SKM-1 treated with dmso at 0.1 percent for 144 hours (cell line): ENCODE data around the gene LIMCH1.
"Not testable (repeated sequence)": the region's sequence is repeated elsewhere in the genome, so short reads cannot be mapped to it uniquely, and the experiment has no call there.

Source experiments
- DNase-seq: peaks from one replicate; lab custom pipeline; 2025; ENCODE audit not compliant: unreplicated experiment; lab: John Stamatoyannopoulos, UW

The LIMCH1 gene

DNA sequence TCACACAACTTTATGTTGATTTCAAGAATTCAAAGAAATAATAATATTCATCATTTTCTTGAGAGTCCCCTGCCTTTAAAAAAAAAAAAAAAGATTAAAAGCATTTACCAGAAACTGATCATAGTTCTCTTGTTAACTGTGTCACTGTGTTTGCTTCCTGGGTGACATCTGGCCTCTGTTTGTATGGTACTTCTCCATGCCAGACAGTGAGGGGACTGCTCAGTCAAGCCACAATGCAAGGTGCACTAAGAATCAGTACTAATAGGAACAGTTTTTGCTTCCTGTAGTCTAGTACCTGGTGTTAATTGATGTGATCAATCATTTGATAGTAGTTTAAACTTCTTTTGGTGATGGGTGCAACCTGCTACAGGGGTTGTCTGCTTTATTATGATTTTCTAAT lies 133.0 kb downstream of the LIMCH1 start:
- no peak for DNase-seq

DNA sequence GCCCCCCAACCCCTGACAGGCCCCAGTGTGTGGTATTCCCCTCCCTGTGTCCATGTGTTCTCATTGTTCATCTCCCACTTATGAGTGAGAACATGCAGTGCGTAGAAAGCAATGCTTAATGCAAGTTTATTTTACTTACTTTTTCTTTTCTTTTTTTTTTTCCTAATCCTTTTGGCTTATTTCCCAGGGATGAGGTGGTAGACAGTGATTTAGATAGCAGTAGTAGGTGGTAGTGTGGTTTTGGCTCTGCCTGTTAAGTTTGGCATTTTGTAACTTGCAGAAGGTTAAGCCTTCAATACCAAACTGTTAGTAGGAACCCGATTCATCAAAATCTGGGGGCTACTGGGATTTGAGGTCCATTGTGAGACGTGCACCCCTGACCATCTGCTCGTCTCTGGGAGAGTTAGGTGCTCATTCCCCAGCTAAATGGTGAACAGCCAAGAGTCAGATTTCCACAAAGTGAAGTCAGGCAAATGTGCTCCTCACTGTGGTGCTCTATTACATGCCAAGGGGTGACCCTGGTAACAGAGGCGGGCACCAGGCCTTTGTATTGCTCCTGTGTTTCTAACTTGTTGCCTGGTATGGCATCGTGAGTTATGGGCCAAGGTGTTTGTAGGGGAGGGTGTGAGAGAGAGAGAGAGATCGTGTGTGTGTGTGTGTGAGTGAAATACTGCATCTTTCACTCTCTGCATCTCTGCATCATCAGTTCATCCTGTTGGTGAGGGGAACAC lies 140.3 kb downstream of the LIMCH1 start:
- no peak for DNase-seq

DNA sequence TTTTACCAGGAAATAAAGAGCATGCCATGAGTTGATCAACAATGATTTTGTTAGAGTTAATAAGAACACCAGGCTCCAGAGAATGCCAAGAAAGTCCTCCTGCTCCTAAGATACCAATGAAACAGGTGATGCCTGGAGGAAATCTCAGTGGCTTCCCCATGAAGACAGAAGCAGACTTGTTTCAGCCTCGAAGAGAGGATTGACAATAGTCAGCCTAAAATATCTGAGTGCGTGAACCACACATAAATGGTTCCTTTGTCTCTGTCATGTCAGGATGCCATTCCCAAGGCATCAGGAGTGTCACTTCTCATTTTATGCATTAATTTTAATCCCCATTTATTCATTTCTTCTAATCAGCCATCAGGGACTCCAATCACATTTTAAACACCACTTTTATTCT lies 141.0 kb downstream of the LIMCH1 start:
- DNase-seq = no peak

DNA sequence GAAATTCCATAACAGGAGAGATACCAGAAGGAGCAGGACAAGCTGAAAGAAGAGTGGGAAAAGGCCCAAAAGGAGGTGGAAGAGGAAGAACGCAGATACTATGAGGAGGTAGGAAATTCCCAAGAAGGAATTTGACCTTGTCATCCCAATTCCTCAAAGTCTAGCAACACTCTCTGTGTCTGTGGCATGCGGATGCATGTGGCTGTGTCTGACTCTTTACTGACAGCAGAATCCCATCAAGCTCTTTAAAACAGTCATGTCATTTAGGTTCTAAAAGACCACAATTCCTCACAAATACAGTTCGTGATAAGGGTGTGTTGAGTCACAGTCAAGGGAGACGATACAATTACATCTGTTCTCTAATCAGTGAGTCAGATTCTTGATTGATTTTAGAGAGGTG lies 142.0 kb downstream of the LIMCH1 start:
- no peak for DNase-seq

DNA sequence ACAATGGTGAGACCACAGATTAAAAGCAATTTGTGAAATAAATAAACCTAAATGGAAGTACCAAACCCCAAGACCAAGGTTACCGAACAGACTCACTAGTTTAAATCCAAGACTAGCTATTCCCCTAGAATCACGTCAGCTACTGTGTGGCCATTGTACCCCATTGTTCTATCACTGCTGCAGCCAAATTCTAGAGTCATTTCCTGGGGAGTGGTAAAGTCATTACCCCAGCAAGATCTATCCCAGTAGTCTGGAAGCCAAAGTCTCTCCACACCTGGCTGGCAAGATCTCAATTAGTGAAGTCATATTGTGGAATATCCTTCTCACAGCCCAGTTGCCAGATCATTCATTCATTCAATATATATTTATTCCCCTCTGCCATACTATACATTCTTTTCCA lies 143.1 kb downstream of the LIMCH1 start:
- no peak for DNase-seq

DNA sequence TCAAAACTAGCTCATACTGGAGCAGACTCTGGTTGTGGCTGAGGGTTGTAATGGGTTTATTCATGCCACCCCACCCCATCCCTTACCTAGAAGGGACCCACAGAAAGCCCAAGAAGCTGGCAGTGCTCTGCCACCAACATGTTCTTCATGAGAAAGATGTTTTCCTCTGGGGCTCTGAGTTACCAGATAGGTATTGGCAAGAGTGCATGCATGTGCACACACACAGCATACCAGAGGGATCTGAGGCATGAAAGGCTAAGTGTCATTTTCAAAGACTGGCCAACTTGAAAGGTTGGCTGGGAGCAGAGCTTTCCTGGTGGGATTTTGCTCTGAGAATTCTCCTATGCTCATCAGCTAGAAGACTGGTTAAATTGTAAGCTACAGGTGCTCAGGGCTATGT lies 145.4 kb downstream of the LIMCH1 start:
- DNase-seq = no peak

DNA sequence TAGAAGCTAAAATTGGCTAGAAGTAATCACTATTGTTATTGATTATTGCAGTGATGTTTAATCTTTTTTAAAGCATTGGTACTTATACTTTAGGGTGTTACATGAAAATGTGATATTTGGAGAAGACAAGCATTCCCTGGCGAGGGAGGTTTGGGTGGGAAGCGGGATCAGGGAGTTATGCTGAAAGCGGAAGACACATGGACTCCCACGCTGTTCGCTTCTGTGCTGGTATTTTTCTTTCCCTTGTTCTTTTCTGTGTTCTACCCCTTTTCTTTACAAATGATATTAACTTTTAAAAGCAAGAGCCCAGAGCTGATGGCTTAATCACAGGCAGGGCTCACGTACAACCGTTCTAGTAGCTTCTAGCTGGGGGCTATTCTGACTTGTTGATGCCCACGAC lies 148.9 kb downstream of the LIMCH1 start:
- DNase-seq = no peak

DNA sequence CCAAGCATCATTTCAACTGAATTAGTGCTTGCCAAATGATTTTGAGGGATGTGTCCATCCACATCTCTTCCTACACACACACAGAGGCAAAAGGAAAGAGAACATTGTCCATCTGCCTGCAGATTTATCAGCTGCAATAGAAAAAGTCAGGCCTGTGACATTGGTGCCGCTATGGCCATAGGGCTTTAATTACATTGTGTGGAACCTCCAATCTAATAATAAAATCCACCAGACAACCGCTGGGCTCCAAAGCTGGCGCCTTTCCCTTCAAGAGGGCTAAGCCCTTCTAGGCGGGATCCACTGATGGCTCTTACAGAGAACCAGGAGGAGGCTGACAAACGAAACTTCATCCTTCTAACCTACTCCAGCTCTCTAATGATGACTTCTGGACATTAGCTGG lies 150.0 kb downstream of the LIMCH1 start:
- DNase-seq = no peak

DNA sequence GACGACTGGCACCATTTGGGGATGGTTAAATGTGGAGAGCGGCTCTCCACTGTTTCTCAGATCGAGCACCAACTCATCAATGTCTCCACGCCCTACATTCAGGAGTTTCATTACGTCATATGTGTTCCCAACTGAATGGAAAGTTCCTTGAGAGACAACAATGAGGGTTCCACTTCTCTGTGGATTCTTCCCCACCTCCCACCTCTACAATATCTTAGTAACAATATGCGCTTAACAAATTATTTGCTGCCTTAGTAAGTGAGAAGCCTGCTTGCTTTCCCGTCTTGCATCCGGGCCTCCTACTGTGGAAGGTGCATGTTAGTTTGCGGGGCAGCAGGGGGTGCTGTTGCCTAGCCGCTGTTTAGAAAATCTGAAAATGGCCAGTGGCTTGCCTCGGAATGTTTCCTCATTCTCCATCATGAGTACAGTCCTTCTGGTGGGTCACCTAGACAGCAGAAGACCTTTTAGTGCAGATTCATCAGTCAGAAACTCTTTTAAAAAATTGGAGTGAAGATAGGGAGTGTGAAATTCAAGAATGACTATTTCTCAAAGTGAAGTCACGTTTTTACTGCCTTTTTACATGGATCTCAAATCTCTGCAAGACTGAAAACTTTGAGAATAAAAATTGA lies 154.9 kb downstream of the LIMCH1 start:
- DNase-seq = peak; percentile 66

DNA sequence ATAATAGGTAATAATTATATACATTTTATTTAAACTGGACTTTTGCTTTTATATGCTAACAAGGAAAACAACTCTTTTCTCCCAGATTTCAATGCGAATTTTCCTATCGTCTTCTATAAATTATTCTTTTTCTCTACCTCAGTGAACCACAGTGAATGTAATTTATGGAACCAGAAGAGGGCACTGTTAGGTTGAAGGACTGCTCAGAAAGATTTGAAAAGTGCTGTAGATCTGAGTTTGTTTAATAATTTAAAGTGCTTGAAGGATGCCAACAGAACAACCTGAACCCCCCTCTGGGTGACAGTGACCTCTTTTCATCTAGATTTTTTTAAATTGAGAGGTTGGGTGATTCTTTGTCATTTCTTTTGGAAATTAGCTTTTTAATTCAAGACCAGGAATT lies 155.7 kb downstream of the LIMCH1 start:
- DNase-seq = peak; percentile 53

DNA sequence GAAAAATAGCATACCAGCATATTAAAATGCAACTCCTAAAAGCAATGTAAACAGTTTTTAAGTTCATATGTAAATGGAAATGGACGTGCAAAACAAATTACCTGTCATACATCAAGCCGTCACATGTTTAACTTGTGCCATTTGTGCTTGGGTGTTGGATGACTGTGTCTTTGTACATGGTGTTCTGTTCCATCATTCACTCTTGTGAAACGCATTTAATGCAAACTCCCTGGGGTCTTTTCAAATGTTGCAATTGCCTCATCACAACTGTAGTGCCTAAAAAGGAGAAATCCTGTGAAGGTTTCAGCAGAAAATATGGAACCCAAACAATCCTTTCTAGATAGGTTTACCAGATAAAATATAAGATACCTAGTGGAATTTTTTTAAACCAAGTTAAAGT lies 158.2 kb downstream of the LIMCH1 start:
- DNase-seq = no peak

DNA sequence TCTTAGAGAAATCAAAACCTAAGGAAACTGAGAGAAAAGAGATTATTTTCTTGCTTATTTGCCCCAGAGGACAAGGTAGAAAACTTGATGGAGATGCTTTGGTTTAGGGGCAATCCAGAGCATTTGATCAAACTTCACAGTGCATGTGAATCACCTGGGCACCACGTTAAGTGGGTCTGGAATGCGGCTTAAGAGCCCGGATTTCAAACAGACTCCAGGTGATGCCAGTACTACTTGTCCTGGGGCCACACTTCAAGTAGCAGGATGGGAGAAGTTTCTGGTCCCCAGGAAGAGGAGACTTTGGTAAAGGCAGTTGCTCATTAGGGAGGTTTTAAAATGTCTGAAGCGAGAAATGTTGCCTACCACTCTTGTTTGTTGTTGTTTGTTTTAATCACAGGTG lies 158.8 kb downstream of the LIMCH1 start:
- DNase-seq = no peak

DNA sequence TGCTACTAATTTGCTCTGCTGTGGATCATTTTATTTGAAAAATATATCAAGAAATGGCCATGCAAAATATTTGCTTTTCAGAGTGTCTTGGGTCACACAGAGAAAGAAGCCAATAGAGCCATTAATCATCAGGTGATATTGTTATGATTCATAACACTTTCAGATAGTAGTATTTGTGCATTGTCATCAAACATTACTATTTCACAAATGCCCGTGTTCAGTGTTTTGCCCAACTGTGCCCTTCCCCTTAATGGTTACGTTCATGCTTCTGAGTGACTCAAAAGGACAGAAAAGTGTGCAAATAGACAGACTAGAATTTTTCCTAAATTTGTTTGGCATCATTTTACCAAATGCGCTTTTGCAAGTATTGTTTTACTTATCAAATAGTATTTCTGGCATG lies 164.0 kb downstream of the LIMCH1 start:
- DNase-seq = no peak

DNA sequence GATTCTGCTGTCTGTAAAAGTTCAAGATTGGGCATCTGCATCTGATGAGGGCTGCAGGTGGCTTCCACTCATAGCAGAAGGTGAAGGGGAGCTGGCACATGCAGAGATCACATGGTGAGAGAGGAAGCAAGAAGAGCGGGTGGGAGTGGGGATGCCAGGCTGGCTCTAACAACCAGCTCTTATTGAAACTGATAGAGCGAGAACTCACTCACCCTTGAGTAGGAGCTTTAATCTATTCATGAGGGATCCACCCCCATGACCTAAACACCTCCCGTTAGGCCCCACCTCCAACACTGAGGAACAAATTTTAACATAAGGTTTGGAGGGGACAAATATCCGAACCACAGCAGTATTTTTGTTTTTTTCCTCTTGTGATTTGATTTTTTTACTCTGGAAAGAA lies 164.8 kb downstream of the LIMCH1 start:
- no peak for DNase-seq

DNA sequence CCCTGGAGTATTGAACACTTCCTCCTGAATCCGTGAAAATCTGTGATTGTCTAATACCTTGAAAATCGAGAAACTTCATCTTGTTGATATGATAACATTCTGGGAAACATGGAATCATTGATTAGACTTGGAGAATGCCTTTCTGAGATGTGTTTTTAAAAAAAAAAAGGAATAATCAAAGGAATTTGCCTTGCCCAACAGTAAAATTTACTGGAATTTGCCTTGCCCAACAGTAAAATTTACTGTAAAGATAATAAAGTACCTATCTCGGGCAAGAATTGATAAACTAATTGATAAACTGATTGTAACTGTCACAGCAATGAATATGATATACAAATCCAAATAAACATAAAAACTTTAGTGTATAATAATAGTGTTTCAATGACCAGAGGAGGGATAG lies 165.8 kb downstream of the LIMCH1 start:
- DNase-seq = no peak

DNA sequence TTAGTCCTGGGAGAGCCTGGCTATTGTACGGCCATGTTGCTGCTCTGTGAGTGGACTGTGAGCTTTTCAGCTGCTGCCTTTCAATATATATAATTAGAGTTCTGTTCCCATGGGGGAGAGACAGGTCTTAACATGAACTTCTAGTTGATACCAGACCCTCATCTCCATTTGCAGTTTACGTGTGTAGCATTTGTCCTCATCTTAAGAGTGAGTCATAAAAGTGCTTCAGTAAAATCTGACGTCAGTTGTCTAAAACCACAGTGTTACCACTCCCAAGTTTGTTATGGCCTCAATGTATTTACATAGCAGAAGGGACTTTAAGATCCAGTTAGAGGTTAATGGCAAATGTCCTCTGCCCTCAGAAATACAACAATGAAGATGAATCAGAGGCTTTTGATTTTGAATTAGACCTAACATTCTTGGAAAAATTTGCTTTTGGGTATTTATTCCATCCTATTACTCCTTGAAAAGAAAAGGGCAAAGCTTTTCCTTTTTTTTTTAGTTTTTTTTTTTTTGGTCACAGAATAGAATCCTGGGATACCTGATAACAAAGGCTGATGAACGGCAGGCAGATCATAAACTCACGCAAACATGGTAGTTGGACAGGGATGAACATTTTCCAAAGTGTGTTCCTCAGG lies 172.0 kb downstream of the LIMCH1 start:
- no peak for DNase-seq

DNA sequence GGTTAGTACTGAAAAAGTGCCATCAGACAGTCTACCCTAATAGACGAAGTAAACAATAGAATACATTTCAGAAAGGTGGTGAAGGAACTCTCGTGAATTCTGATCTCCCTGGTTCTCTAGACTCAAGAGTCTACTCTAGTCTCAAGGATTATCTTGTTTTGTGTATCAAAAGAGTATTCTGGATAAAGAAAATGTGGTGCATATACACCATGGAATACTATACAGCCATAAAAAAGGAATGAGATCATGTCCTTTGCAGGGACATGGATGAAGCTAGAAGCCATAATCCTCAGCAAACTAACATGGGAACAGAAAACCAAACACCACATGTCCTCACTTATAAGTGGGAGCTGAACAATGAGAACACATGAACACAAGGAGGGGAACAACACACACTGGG lies 173.7 kb downstream of the LIMCH1 start:
- not testable (repeated sequence) for DNase-seq

DNA sequence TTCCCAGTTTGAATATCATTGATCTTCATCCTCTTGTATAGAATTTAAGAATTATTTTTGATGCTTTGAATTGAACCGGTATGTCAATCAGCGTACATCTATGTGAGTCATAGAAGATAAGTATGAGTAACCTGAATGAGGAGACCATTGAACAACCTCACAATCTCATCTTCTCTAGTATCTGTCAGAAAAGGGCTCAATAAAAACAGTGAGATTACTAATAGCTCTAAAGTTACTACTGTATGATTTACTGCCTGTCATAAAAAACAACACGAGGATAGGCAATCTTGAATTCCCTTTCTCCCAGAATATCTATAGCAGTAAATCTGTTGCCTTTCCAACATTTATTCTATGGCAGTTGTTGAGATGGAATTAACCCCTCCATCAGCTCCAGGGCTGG lies 174.5 kb downstream of the LIMCH1 start:
- no peak for DNase-seq

DNA sequence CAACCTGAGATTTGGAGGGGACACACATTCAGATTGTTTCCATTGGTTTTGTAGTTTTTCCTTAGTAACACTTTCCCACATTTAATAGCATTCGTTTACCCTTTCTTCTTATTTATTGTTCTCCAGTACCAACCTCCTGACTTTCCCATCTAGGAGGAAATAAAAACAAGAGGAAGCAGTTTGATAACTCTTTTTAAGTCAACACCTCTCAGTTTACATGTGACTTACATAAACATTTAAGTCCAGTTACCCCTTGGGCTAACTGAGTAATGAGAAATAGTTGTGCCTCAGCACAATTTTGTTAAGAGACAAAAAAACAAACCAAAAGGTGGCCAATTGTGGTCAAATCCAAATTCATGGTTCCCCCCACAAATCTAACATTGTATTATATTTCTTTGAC lies 175.8 kb downstream of the LIMCH1 start:
- DNase-seq = no peak

DNA sequence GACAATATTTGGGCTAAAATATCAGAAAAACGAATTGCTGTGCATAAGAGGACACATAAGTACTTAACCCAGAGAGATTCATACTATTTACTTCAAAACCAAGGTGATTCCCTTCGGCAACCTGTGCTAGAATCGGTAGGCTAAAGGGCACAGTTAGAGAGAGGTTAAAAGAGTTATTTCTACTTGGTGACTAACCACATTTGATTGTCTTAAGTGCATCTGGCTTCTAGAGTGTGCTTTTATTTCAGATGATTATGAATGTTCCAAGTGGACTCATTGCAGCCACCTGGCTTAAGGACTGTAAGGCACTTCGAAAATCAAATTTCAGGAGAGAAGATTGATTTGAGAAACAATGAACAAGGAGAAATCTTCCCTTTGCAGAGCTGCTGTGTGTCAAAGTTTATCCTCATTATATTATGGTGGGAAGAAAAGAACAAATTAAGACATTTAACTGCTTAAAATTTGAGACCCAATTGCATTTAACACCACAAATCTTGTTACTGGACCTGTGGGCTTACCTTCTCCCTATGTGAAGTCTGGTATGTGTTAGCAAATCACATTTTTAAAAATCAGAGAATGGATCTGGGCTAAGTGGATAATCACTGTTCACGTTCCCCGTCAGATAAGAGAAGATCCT lies 176.5 kb downstream of the LIMCH1 start:
- DNase-seq = no peak

DNA sequence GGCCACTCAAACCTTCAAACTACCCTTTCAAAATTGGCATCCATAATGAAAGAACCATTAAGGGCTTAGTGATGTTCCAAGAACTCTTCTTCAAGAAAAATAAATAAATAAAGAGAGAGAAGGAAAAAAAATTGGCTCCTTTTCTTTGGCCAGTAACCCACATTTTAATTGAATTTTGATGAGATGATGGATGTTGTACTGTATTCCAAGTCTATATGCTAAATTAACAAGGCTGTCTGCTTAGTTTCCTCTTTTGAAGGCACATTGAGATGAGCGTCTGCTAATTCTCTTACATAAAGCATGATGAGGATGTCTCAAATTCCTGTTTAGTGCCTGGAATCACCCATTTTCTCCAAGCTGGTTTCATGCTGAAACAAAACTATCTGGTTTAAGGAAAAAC lies 177.2 kb downstream of the LIMCH1 start:
- DNase-seq = no peak

DNA sequence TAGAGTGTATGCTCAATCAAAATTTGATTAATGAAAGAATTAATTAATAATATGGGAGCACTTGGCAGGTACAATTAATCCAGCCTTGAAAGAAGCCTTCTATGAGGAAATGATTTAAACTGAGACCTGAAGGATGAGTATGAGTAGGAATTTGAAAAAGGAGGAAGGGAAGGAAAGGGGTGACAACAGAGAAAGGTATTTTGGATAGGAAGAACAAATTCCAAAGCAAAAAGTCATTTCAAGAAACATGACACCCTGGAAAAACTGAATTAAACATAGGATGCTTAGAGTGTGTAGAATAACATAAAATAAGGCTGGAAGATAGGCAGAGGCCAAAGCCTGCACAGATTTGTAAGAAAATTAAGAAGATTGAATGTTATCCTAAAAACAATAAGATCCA lies 180.9 kb downstream of the LIMCH1 start:
- DNase-seq = no peak
